Mucosa of descending colon (tissue), 3 donors: Measurements from ENCODE around the gene RWDD4. TPM values are rescaled to one million over a fixed set of nuclear protein-coding genes. Genes with fewer than 3 reads are reported as not detected.

Experiments
- ATAC-seq: fragments of 200-7000 bp; cut with Tn5 transposase; one replicate; pipeline ENCODE4 v1.9.1; 2020; ENCODE audit warnings: mild to moderate bottlenecking, moderate library complexity
- DNase-seq, 3 donors: peaks; one replicate each; pipeline ENCODE4 v3.0.0-alpha.2; 2020
- H3K36me3 ChIP-seq: fragments of 200-600 bp; one replicate; pipeline ENCODE4 v1.8.0; 2021; ENCODE audit warnings: low read depth, mild to moderate bottlenecking
- H3K4me1 ChIP-seq: fragments of 200-600 bp; one replicate; pipeline ENCODE4 v1.8.0; 2021; ENCODE audit warnings: low read depth, mild to moderate bottlenecking
- H3K4me3 ChIP-seq: fragments of 200-600 bp; one replicate; pipeline ENCODE4 v1.8.0; 2021; ENCODE audit warnings: mild to moderate bottlenecking
- H3K9me3 ChIP-seq: fragments of 200-600 bp; one replicate; pipeline ENCODE4 v1.8.0; 2021; ENCODE audit warnings: mild to moderate bottlenecking
- CTCF ChIP-seq: fragments of 200-600 bp; IDR thresholded peaks from one replicate; pipeline ENCODE4 v1.8.0; 2022; ENCODE audit warnings: antibody characterized with exemption, mild to moderate bottlenecking
- intact Hi-C, 2 donors: fragments of 100-400 bp; cut with DNase I in 1 of 2; cut with micrococcal nuclease in 1 of 2; formaldehyde crosslinking; loops; one replicate each; pipeline versions ENCODE4 v1.11.0 to v1.11.1; 2022; cut with DNase I, micrococcal nuclease
- total RNA-seq, 3 donors: library from RNA; stranded (reverse); fragmentation: NEBNext Ultra II Directional in 2 of 3; extraction: Animal tissue kit (Norgen Biotek cat#: 25700) in 2 of 3; gene quantifications; one replicate each; pipeline versions ENCODE4 v1.2.1 to v1.2.4, GENCODE V29; 2021 to 2023
- donor health status: DM: no; HTN: no; CAD: no; lungs with moderate emphysema.
- donor health status: DM: no; HTN: no; CAD: no.
- donor health status: DM: no; HTN: yes; CAD: no.

The RWDD4 gene
- total RNA-seq, 3 donors from 2014 or later = 14.7 to 18.6 (median 15.0) TPM

- DNase-seq (peak in 1 of 3 donors; percentile 57), ATAC-seq (peak; percentile 94)
- Histone ChIP-seq H3K4me3 (no peak overlapping the region), H3K36me3 (no peaks in the 10 kb centered on the region), H3K4me1 (no peaks in the 10 kb centered on the region), H3K9me3 (no peaks in the 10 kb centered on the region)
- intact Hi-C loops = no loop called here
- TF ChIP-seq CTCF = no peak
Measured at GRCh38 chr4:183636503-183636902, 22.5 kb downstream of the RWDD4 start.

- H3K4me1 ChIP-seq = no peaks in the 10 kb centered on the region
- no peak for TF ChIP-seq CTCF
- no peaks in the 10 kb centered on the region for H3K36me3 ChIP-seq
- no peaks in the 10 kb centered on the region for H3K9me3 ChIP-seq
- H3K4me3 ChIP-seq = no peak overlapping the region
- intact Hi-C loops = no loop called here
- DNase-seq (no peak), ATAC-seq (no peak)
Measured at GRCh38 chr4:183635741-183636140, 23.2 kb downstream of the RWDD4 start.

GRCh38 chr4:183635321-183635720 lies 23.7 kb downstream of the RWDD4 start:
- DNase-seq = no peak
- H3K4me3 ChIP-seq = no peak overlapping the region
- intact Hi-C loops = no loop called here
- no peaks in the 10 kb centered on the region for H3K4me1 ChIP-seq
- ATAC-seq = no peak
- no peak for TF ChIP-seq CTCF
- no peaks in the 10 kb centered on the region for H3K36me3 ChIP-seq
- H3K9me3 ChIP-seq = no peaks in the 10 kb centered on the region

- DNase-seq (no peak), ATAC-seq (no peak)
- Histone ChIP-seq H3K36me3 (no peaks in the 10 kb centered on the region), H3K9me3 (no peaks in the 10 kb centered on the region), H3K4me3 (no peak overlapping the region), H3K4me1 (no peaks in the 10 kb centered on the region)
- intact Hi-C loops = no loop called here
- no peak for TF ChIP-seq CTCF
Measured at GRCh38 chr4:183633476-183634400, 25.2 kb downstream of the RWDD4 start.

GRCh38 chr4:183632689-183633088 lies 26.3 kb downstream of the RWDD4 start:
- H3K36me3 ChIP-seq = no peaks in the 10 kb centered on the region
- no peaks in the 10 kb centered on the region for H3K4me1 ChIP-seq
- H3K9me3 ChIP-seq = no peaks in the 10 kb centered on the region
- intact Hi-C loops = no loop called here
- ATAC-seq (no peak), DNase-seq (no peak)
- H3K4me3 ChIP-seq = no peak overlapping the region
- no peak for TF ChIP-seq CTCF
